HL-60 (cell line): Measurements from ENCODE around the gene PRAC1. TPM values are rescaled to one million over a fixed set of nuclear protein-coding genes. Genes with fewer than 3 reads are reported as not detected.

Experiments
- microRNA-seq: library from miRNA; unstranded; fragments of <30 nt; microRNA quantifications from one replicate; pipeline ENCODE4, GENCODE V29; 2018

The PRAC1 gene

Small RNA genes within 50 kb of the gene (microRNA-seq; reads per million reads assigned to microRNA genes)
- not detected for gene MIR3185
